IPS DF 6.9 (cell line): ENCODE data around the gene TNS1.

Experiments used
- DNase-seq: peaks from one replicate; pipeline ENCODE4 v3.0.0-alpha.2; 2013; ENCODE audit warnings: low read depth, low spot score
- H3K27ac ChIP-seq: one replicate; pipeline ENCODE4 v1.5.1; 2013; ENCODE audit warnings: low read length, control low read depth
- H3K27me3 ChIP-seq: 2 replicates; pipeline ENCODE4 v1.6.1; 2013; ENCODE audit warnings: mild to moderate bottlenecking, low read length; ENCODE audit not compliant: control insufficient read depth, insufficient read depth
- H3K36me3 ChIP-seq: 2 replicates; pipeline ENCODE4 v1.6.1; 2013; ENCODE audit warnings: low read length; ENCODE audit not compliant: control insufficient read depth, insufficient read depth
- H3K4me1 ChIP-seq: 2 replicates; pipeline ENCODE4 v1.6.1; 2013; ENCODE audit warnings: low read length; ENCODE audit not compliant: control insufficient read depth, insufficient read depth
- H3K4me3 ChIP-seq: 2 replicates; pipeline ENCODE4 v1.5.1; 2013; ENCODE audit warnings: mild to moderate bottlenecking, low read length
- H3K9me3 ChIP-seq: 2 replicates; pipeline ENCODE4 v1.6.1; 2013; ENCODE audit warnings: low read length, inconsistent platforms; ENCODE audit not compliant: control insufficient read depth, insufficient read depth
- WGBS: extraction: QIAGEN DNeasy Blood & Tissue Kit; methylation state at CpG from one replicate; pipeline ENCODE4 v1.1.7; 2013; ENCODE audit warnings: mixed read lengths, missing lambda C conversion rate; ENCODE audit not compliant: insufficient read length, insufficient coverage; 5-methylcytosine and 5-hydroxymethylcytosine counted together

Gene TNS1

DNA sequence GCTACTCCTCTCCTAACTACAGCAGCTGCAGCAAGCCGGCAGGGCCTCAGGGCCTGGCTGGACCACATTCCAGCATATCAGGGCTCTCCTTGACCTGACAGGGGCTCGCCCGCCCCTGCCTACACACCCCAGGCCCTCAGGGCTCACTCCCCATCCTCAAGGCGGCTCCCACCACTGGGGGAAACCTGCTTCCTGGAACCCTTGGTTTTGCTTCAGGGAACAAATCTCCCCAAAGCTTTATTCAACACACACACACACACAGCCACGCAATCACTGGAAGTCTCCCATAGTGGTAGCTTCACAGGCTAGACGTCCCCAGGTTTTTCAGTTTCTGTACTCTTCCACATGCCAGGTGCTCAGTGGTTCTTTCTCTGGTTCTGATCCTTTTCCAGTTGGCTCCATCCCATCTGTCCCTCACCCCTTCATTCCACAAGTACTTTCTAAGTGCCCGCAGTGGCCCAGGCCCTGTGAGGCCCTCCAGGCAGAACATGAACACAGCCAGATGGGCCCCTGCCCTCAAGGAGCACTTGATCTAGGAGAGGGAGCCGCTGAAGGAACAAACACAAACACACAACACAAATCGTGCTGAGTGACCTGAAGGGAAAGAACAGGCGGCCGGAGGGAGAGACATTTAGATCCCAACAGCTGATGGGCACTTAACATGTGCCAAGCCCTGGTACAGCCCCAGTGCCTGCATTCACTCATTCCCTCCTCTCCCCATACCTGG, 51.1 kb downstream of the TNS1 start:
- no peak overlapping the region for H3K4me3 ChIP-seq
- WGBS = no CpG with 5 or more reads among the region's 11 CpGs
- no peaks in the 10 kb centered on the region for H3K9me3 ChIP-seq
- H3K27me3 ChIP-seq = no peaks in the 10 kb centered on the region
- H3K36me3 ChIP-seq = no peaks in the 10 kb centered on the region
- H3K27ac ChIP-seq = no peak overlapping the region
- DNase-seq = no peak
- H3K4me1 ChIP-seq = peaks cover 3% of the 10 kb centered on the region

DNA sequence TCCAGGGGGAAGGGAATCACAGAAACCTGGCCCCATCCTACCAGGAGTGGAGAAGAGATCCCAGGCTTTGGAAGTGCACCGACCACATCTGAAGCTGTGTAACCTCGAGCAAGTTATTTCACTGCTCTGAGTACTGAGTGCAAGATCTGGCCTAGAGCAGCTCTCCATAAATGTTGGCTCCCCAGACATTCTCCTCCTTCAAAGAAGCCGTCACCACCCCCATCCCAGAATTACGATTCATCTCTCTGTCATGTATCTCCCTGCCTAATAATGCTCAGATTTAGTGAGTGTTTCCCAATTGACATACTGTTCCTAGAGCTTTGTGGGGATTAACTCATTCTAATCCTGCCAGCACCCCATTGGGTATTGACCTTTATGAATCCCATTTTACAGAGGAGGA, 51.7 kb downstream of the TNS1 start:
- Histone ChIP-seq H3K27ac (no peak overlapping the region), H3K36me3 (no peaks in the 10 kb centered on the region), H3K4me1 (peaks cover 3% of the 10 kb centered on the region), H3K4me3 (no peak overlapping the region), H3K27me3 (no peaks in the 10 kb centered on the region), H3K9me3 (no peaks in the 10 kb centered on the region)
- no peak for DNase-seq
- no CpG with 5 or more reads among the region's 4 CpGs for WGBS

DNA sequence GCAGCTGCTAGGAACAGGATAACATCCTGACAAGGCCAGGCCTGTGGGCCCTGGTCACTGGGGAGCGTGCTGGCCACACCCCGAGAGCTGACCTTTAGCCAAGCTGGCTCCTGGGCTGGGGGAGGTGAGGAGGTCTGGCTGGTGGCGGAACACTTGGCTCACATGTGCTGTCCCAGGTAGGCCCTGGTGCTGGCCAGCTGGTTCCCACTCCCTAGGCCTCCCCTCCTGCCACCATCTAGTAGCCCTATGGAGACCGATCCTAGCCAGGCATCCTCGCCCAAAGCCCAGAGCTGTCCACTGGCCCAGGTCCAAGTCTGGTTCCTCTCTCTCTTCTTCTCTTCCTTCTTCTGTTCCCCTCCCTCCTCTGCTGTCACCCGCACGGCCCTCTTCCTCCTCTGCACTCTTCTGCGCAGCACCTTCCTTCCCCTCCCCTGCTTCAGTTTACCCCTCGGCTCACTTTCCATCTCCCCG, 52.4 kb downstream of the TNS1 start:
- Histone ChIP-seq H3K4me1 (peaks cover 3% of the 10 kb centered on the region), H3K36me3 (no peaks in the 10 kb centered on the region), H3K4me3 (no peak overlapping the region), H3K9me3 (no peaks in the 10 kb centered on the region), H3K27ac (no peak overlapping the region), H3K27me3 (no peaks in the 10 kb centered on the region)
- DNase-seq = no peak
- no CpG with 5 or more reads among the region's 10 CpGs for WGBS

DNA sequence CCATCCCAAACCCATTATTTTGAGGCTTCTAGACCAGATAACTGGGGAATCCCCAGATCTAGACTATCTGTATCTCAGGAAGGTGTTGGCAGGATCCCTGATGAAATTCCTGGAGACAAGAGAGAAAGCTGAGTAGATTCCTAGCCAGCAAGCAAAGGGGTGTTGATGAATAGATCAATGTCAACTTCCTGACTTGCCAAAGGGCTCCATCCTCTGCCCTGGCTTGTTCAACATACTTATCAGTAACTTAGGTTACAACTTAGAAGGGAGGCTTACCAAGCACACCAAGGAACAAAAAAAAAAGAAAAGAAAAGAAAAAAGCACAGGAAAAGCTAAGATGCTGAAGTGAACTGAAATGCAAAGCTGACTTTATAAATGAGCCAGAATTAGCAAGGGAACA, 53.3 kb downstream of the TNS1 start:
- no peak overlapping the region for H3K4me3 ChIP-seq
- peaks cover 3% of the 10 kb centered on the region; the same call in 1 of the 2 replicates for H3K4me1 ChIP-seq
- H3K27ac ChIP-seq = no peak overlapping the region
- DNase-seq = no peak
- no peaks in the 10 kb centered on the region for H3K9me3 ChIP-seq
- no peaks in the 10 kb centered on the region for H3K27me3 ChIP-seq
- no peaks in the 10 kb centered on the region for H3K36me3 ChIP-seq

DNA sequence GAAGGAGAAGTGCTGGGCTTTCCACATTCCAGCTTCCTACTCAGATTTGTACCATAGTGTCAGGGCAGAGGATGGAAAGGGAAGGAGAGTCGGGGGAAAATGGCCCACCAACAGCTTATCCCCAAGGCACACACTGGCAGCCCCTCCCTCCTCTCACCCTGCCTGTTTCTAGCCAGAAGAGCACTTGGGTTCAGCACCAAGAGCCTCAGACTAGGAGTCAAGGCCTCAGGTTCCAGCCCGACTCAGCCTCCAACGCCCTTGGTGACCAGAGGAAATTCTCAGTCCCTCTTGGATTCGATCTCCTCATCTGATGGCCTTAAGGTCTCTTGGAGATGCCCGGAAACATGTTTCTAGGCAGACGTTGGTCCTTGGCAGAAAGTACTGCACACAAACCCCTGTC, 53.9 kb downstream of the TNS1 start:
- H3K36me3 ChIP-seq = no peaks in the 10 kb centered on the region

DNA sequence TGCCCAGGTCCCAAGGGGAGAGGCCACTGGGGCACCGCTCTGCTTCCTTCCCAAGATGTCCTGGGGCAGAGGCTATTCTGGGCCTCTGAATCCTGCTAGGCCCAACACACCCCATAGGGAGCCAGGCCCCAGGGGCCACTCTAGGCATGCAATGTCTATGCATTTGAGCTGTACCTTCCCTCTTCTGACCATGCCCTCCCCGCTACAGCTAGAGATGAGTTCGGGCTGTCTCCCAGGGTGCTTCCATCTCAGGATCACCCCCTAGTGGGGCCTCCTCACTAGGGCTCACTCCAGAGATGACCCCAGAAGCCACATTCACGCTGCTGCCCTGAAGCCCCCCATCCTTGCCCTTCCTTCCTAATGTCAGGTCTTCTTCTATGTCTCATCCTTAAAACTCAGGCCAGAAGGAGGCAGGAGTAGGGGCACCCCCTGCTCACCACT, 54.4 kb downstream of the TNS1 start:
- Histone ChIP-seq H3K4me1 (peaks cover 4% of the 10 kb centered on the region; the same call in 1 of the 2 replicates), H3K4me3 (no peak overlapping the region), H3K27ac (no peak overlapping the region), H3K9me3 (no peaks in the 10 kb centered on the region), H3K27me3 (no peaks in the 10 kb centered on the region), H3K36me3 (no peaks in the 10 kb centered on the region)
- no CpG with 5 or more reads among the region's 4 CpGs for WGBS
- no peak for DNase-seq

More for the DNA sequence above, 53.9 kb downstream of the TNS1 start:
- no CpG with 5 or more reads among the region's 6 CpGs for WGBS
- Histone ChIP-seq H3K9me3 (no peaks in the 10 kb centered on the region), H3K27ac (no peak overlapping the region), H3K4me1 (peaks cover 3% of the 10 kb centered on the region; the same call in 1 of the 2 replicates), H3K27me3 (no peaks in the 10 kb centered on the region), H3K4me3 (no peak overlapping the region)
- no peak for DNase-seq

DNA sequence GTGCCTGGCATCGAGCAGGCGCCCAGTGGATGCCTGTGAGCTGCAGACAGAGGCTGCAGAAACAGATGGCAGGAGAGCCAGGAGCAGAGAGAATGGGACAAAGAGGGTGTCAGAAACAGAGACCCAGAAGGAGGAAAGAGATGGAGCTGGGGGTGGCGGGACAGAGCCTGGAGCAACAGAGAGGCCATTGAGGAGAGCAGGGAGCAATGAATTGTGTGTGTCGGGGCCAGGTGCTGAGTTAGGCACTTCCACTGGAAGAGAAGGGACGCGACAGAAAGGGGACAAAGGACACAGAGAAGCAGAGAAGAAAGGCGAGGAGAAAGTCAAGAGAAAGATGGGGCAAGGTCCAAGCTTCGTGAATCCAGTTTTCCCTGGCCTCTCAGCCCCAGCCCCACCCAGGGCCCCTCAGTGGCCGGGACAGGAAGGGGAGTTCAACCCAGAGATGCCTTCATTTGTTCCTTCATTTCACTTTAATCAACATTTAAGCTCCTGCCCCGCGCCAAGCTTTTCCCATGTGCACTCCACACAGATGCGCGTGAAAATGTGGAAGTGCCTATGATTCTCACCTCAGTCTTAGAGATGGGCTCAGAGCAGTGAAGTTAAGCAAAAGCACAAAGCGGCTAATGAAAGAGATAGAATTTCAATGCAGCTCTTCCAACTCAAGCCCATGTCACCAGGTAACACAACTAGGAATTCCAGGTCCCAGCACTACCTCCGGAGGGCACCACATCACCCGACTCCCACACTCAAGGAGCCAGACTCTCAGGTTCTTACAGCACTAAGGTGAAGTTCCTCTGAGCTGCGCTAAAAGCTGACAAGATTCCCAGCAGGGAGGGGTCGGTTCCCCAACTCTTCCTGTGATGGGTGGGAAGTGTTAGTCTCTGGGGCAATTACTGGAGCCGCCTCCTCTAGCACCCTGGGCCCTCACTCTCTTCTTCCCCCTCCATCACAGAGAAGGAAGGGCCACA, 55.1 kb downstream of the TNS1 start:
- no peak for DNase-seq

DNA sequence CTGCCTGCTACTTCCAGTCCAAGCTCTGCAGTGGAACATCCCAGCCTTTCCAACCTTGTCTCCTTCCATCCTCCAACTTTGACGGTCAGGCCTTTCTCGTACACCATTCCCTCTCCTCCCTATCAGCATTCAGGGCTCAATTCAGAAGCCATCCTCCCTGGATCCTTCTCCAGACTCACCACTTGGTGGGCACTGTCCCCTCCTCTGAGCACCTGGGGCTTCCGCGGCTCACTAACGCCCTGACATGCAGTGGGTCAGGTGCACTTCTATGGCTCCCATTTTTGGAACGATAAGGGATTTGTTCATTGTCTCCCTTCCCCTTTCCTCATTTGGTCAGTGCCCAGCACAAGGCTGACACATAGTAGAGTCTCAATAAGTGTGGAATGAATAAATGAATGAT, 56.7 kb downstream of the TNS1 start:
- H3K4me3 ChIP-seq = no peak overlapping the region
- H3K4me1 ChIP-seq = peaks cover 4% of the 10 kb centered on the region; the same call in 1 of the 2 replicates
- DNase-seq = no peak
- H3K9me3 ChIP-seq = no peaks in the 10 kb centered on the region
- no peak overlapping the region for H3K27ac ChIP-seq
- H3K27me3 ChIP-seq = no peaks in the 10 kb centered on the region
- no CpG with 5 or more reads among the region's 6 CpGs for WGBS
- H3K36me3 ChIP-seq = no peaks in the 10 kb centered on the region

More for the DNA sequence above, 55.1 kb downstream of the TNS1 start:
- Histone ChIP-seq H3K36me3 (no peaks in the 10 kb centered on the region), H3K4me1 (peaks cover 4% of the 10 kb centered on the region; the same call in 1 of the 2 replicates), H3K4me3 (no peak overlapping the region), H3K9me3 (no peaks in the 10 kb centered on the region), H3K27ac (no peak overlapping the region), H3K27me3 (no peaks in the 10 kb centered on the region)
- no CpG with 5 or more reads among the region's 19 CpGs for WGBS

DNA sequence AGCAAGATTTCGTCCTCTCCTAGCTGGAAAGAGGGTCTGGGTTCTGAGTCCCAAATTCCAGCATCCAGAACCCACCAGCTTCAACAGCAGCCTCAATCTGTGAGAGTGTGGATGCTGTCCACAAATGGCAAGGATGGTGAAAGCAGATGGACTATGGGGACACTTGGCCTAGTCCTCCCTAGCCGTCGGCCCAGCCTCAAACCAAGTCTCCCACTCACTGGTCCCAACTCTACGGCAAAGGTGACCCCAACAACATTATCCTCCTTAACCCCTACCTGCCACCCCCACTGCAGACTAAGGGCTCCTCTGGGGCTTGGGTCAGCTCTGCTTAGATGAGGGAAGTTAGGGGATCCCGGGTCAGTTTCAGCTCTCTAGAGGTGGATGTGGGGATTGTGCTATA, 57.3 kb downstream of the TNS1 start:
- WGBS = no CpG with 5 or more reads among the region's 5 CpGs
- H3K9me3 ChIP-seq = no peaks in the 10 kb centered on the region
- H3K36me3 ChIP-seq = no peaks in the 10 kb centered on the region
- H3K4me3 ChIP-seq = no peak overlapping the region
- no peaks in the 10 kb centered on the region for H3K27me3 ChIP-seq
- DNase-seq = no peak
- no peak overlapping the region for H3K27ac ChIP-seq
- peaks cover 4% of the 10 kb centered on the region; the same call in 1 of the 2 replicates for H3K4me1 ChIP-seq

DNA sequence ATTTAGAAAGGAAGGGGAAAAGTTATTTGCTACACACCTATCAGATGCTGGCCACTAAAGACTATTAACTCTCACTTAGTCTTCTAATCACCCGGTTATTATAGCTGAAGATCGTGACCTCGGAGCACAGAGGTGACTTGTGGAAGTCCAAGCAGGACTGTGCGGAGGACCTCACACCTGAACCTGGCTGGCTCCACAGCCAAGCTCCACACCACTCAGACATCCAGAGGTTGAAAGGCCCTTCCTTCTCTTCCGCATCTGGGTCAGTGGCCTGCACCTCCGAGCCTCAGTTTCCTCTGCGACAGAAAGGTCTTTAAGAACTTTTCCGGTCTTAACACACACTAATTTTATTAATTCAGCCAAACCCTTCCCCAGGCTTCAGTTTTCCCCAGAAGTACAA, 57.9 kb downstream of the TNS1 start:
- no peak for DNase-seq
- Histone ChIP-seq H3K36me3 (no peaks in the 10 kb centered on the region), H3K4me3 (no peak overlapping the region), H3K4me1 (peaks cover 4% of the 10 kb centered on the region; the same call in 1 of the 2 replicates), H3K9me3 (no peaks in the 10 kb centered on the region), H3K27me3 (no peaks in the 10 kb centered on the region), H3K27ac (no peak overlapping the region)
- WGBS = no CpG with 5 or more reads among the region's 8 CpGs
